ENCODE results near the gene KMT2E.

The KMT2E gene

DNA sequence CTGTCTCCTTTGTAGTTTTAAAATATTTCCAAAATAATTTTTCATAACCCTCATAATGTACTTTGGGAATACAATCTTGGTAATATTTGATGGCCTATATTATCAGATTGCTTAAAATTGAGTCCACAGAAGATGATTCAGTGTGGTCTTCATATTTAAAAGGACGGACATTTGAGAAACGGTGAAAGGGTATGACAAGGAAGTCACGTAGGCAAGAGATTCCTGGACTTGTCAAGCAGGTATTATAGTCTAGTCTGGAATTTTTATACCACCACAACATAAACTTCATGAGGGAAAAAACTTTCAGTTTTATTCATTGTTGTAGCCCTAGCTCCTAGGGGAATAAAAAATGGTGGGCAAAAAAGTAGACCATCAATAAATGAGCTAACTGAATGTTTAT, 82.3 kb downstream of the KMT2E start:
- no peak for TF ChIP-seq PAX5 (IDR thresholded peaks at IDR 0.05; ENCODE audit: insufficient read depth, low read length, severe bottlenecking)
- TF ChIP-seq POU2F2 (IDR thresholded peaks at IDR 0.05; ENCODE audit: low read depth, low read length), result no peak
- no peak for TF ChIP-seq POLR2AphosphoS5 (IDR thresholded peaks at IDR 0.05; ENCODE audit: low read depth, low read length)
- TF ChIP-seq POLR2A (IDR thresholded peaks at IDR 0.05; ENCODE audit: low read depth, low read length), result no peak
- TF ChIP-seq TAF1 (IDR thresholded peaks at IDR 0.05; ENCODE audit: low read depth, low read length), result no peak
- no peak for TF ChIP-seq SPI1 (IDR thresholded peaks at IDR 0.05; ENCODE audit: low read depth, low read length)
- DNase-seq (ENCODE audit: insufficient read length, low spot score) (no peak), FAIRE-seq (no peak)

DNA sequence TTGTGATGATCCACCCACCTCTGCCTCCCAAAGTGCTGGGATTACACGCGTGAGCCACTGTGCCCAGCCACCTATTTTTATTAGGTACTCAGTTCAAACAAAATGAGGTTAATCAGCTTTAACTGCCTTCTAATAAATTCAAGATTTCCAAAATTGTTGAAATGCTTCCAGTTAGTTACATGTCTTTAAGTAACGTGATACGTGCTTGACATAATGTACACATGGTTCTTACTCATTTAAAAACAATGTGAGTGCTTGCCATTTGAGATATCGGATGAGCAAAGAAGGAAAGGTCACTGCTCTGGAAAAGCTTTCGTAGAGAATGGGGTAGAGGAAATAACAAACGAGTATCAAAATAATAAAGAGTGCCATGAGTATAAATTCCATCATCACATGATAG, 83.6 kb downstream of the KMT2E start:
- DNase-seq (ENCODE audit: insufficient read length, low spot score), result no peak
- no peak for FAIRE-seq
- TF ChIP-seq TAF1 (IDR thresholded peaks at IDR 0.05; ENCODE audit: low read depth, low read length) (no peak), PAX5 (IDR thresholded peaks at IDR 0.05; ENCODE audit: insufficient read depth, low read length, severe bottlenecking) (no peak), SPI1 (IDR thresholded peaks at IDR 0.05; ENCODE audit: low read depth, low read length) (no peak), POLR2A (IDR thresholded peaks at IDR 0.05; ENCODE audit: low read depth, low read length) (no peak), POU2F2 (IDR thresholded peaks at IDR 0.05; ENCODE audit: low read depth, low read length) (no peak), POLR2AphosphoS5 (IDR thresholded peaks at IDR 0.05; ENCODE audit: low read depth, low read length) (no peak)

DNA sequence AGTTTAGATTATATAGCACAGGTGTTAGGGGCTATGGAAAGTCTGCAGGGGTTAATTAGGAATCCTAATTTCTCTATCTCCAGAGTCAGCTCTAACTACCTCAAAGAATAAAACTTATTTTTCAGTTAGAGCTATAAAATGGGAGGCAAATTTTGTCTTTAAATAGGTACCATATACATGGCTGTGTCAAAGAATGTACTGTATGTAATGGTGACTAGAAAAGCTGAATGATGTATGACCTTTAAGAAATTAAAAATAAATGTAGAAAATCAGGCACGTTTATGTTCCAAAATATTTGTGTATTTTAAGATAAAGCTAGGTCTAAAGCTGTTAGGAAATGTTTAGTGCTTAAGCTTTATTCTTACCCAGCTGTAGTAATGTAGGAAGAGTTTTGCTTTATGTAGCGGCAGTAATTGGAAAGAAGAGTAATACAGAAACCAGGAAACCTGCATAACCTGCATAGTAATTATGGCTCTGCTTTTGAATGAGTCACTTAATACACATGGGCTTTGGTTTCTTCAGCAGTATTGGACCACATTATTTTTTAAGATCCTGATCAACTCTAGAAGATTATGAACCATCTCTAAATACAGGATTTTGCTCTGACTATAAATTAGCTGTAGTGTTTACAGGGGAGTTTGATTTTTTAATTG, 85.0 kb downstream of the KMT2E start:
- TF ChIP-seq POU2F2 (IDR thresholded peaks at IDR 0.05; ENCODE audit: low read depth, low read length), result no peak
- no peak for TF ChIP-seq POLR2AphosphoS5 (IDR thresholded peaks at IDR 0.05; ENCODE audit: low read depth, low read length)
- TF ChIP-seq SPI1 (IDR thresholded peaks at IDR 0.05; ENCODE audit: low read depth, low read length), result no peak
- TF ChIP-seq POLR2A (IDR thresholded peaks at IDR 0.05; ENCODE audit: low read depth, low read length), result no peak
- TF ChIP-seq TAF1 (IDR thresholded peaks at IDR 0.05; ENCODE audit: low read depth, low read length), result no peak
- no peak for TF ChIP-seq PAX5 (IDR thresholded peaks at IDR 0.05; ENCODE audit: insufficient read depth, low read length, severe bottlenecking)
- no peak for FAIRE-seq
- no peak for DNase-seq (ENCODE audit: insufficient read length, low spot score)

DNA sequence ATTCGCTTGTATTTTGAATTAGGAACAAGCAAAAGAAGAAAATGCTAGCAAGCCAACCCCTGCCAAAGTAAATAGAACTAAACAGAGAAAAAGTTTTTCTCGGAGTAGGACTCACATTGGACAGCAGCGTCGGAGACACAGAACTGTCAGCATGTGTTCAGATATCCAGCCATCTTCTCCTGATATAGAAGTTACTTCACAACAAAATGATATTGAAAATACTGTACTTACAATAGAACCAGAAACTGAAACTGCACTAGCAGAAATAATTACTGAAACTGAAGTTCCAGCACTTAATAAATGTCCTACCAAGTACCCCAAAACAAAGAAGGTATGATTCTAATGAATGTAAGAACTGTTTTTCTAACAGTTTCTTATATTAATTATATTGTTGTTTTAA, 87.9 kb downstream of the KMT2E start:
- TF ChIP-seq SPI1 (IDR thresholded peaks at IDR 0.05; ENCODE audit: low read depth, low read length), result no peak
- no peak for TF ChIP-seq POLR2A (IDR thresholded peaks at IDR 0.05; ENCODE audit: low read depth, low read length)
- no peak for TF ChIP-seq PAX5 (IDR thresholded peaks at IDR 0.05; ENCODE audit: insufficient read depth, low read length, severe bottlenecking)
- TF ChIP-seq POLR2AphosphoS5 (IDR thresholded peaks at IDR 0.05; ENCODE audit: low read depth, low read length), result no peak
- no peak for TF ChIP-seq TAF1 (IDR thresholded peaks at IDR 0.05; ENCODE audit: low read depth, low read length)
- no peak for TF ChIP-seq POU2F2 (IDR thresholded peaks at IDR 0.05; ENCODE audit: low read depth, low read length)
- peak; percentile 5 for FAIRE-seq

DNA sequence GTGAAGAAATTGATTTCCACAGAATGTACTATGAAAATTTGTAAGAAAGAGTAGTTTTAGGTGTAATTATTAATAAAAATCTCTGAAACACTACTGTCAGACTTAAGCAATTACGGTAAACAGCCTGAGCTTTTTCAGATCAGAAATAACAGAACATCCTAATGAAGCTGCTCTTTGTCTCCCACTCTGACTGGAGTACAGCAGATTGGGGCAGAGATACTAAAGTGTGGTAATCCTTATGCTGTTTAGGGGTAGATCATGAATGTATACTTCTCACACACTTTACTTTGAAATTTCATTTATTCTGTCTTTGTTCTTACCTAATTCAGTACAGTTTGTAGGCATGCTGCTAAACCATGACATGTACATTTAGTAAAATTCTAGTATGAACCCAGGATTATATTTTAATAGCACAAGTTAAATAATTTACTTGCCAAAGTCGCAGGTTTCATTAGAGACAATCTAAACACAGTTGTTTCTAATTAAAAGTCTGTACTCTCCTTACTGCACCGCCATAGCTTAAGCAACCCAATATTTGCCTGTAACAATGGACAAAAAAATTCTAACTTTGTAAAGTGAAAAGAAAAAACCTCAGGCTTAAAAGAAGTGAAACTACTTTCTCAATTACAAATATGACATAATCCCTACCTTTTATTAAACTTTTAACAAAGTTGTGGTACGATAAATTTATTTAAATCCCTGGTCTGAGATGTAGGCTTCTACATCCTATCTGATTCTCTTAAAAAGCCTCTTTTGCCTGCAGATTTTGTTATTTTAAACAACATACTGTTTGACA, 88.8 kb downstream of the KMT2E start:
- DNase-seq (ENCODE audit: insufficient read length, low spot score) (no peak), FAIRE-seq (no peak)
- TF ChIP-seq SPI1 (IDR thresholded peaks at IDR 0.05; ENCODE audit: low read depth, low read length) (no peak), POLR2A (IDR thresholded peaks at IDR 0.05; ENCODE audit: low read depth, low read length) (no peak), PAX5 (IDR thresholded peaks at IDR 0.05; ENCODE audit: insufficient read depth, low read length, severe bottlenecking) (no peak), POU2F2 (IDR thresholded peaks at IDR 0.05; ENCODE audit: low read depth, low read length) (no peak), POLR2AphosphoS5 (IDR thresholded peaks at IDR 0.05; ENCODE audit: low read depth, low read length) (no peak)

More for the DNA sequence above, 87.9 kb downstream of the KMT2E start:
- DNase-seq (ENCODE audit: insufficient read length, low spot score), result no peak

DNA sequence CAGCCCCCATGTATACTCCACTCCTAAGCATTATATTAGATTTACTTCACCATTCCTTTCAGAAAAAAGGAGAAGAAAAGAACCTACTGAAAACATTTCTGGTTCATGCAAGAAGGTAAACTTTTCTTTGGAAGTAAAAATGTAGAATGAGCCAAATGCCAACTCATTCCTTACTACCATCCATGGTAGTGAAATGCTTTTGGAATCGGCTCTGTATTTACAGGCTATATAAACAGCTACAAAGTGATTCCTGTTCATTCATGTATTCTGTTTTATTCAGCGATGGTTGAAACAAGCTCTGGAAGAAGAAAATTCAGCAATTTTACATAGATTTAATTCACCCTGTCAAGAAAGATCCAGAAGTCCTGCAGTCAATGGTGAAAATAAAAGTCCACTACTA, 91.6 kb downstream of the KMT2E start:
- no peak for TF ChIP-seq POLR2AphosphoS5 (IDR thresholded peaks at IDR 0.05; ENCODE audit: low read depth, low read length)
- TF ChIP-seq POLR2A (IDR thresholded peaks at IDR 0.05; ENCODE audit: low read depth, low read length), result no peak
- TF ChIP-seq TAF1 (IDR thresholded peaks at IDR 0.05; ENCODE audit: low read depth, low read length), result no peak
- TF ChIP-seq PAX5 (IDR thresholded peaks at IDR 0.05; ENCODE audit: insufficient read depth, low read length, severe bottlenecking), result no peak
- TF ChIP-seq POU2F2 (IDR thresholded peaks at IDR 0.05; ENCODE audit: low read depth, low read length), result no peak
- TF ChIP-seq SPI1 (IDR thresholded peaks at IDR 0.05; ENCODE audit: low read depth, low read length), result no peak
- no peak for DNase-seq (ENCODE audit: insufficient read length, low spot score)

DNA sequence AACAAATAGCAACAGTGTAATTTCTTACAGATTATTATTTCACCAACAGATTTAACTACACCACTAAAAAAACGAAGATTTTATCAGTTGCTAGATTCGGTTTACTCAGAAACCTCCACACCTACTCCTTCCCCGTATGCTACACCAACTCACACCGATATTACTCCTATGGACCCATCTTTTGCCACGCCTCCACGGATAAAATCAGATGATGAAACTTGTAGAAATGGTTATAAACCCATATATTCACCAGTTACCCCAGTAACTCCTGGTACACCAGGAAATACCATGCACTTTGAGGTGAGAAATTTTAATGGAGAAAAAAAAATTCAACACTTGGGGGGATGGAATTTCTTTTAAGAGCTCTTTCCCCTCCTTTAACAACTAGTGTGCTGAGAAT, 92.5 kb downstream of the KMT2E start:
- DNase-seq (ENCODE audit: insufficient read length, low spot score), result no peak
- TF ChIP-seq PAX5 (IDR thresholded peaks at IDR 0.05; ENCODE audit: insufficient read depth, low read length, severe bottlenecking), result no peak
- TF ChIP-seq POLR2AphosphoS5 (IDR thresholded peaks at IDR 0.05; ENCODE audit: low read depth, low read length), result no peak
- TF ChIP-seq TAF1 (IDR thresholded peaks at IDR 0.05; ENCODE audit: low read depth, low read length), result no peak
- no peak for TF ChIP-seq POU2F2 (IDR thresholded peaks at IDR 0.05; ENCODE audit: low read depth, low read length)
- no peak for TF ChIP-seq POLR2A (IDR thresholded peaks at IDR 0.05; ENCODE audit: low read depth, low read length)
- no peak for TF ChIP-seq SPI1 (IDR thresholded peaks at IDR 0.05; ENCODE audit: low read depth, low read length)
- FAIRE-seq, result no peak

More for the DNA sequence above, 91.6 kb downstream of the KMT2E start:
- no peak for FAIRE-seq

DNA sequence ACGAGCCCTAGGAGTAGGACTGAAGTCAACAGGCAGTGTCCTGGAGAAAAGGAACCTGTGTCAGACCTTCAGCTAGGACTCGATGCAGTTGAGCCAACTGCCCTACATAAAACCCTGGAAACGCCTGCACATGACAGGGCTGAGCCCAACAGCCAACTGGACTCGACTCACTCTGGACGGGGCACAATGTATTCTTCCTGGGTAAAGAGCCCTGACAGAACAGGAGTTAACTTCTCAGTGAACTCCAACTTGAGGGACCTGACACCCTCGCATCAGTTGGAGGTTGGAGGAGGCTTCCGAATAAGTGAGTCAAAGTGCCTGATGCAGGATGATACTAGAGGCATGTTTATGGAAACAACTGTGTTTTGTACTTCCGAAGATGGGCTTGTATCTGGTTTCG, 93.5 kb downstream of the KMT2E start:
- FAIRE-seq (no peak), DNase-seq (ENCODE audit: insufficient read length, low spot score) (no peak)
- TF ChIP-seq POLR2AphosphoS5 (IDR thresholded peaks at IDR 0.05; ENCODE audit: low read depth, low read length) (no peak), POU2F2 (IDR thresholded peaks at IDR 0.05; ENCODE audit: low read depth, low read length) (no peak), POLR2A (IDR thresholded peaks at IDR 0.05; ENCODE audit: low read depth, low read length) (no peak), SPI1 (IDR thresholded peaks at IDR 0.05; ENCODE audit: low read depth, low read length) (no peak), TAF1 (IDR thresholded peaks at IDR 0.05; ENCODE audit: low read depth, low read length) (no peak), PAX5 (IDR thresholded peaks at IDR 0.05; ENCODE audit: insufficient read depth, low read length, severe bottlenecking) (no peak)
